KMS-11 (cell line): ENCODE data around the gene PLPP3.
A peak's percentile ranks its signal among the peaks of the same experiment; 100 is the strongest.

Experiments used
- H2AFZ ChIP-seq: fragments of 200-600 bp; sonication (generic); 2 replicates; pipeline ENCODE4 v1.6.1; 2016; ENCODE audit warnings: antibody characterized with exemption, mixed run types, low read depth
- H3K27ac ChIP-seq: fragments of 200-600 bp; sonication (generic); 2 replicates; pipeline ENCODE4 v1.6.1; 2016; ENCODE audit warnings: mild to moderate bottlenecking, mixed run types
- H3K27me3 ChIP-seq: fragments of 200-600 bp; sonication (generic); 2 replicates; pipeline ENCODE4 v1.6.1; 2017; ENCODE audit warnings: mild to moderate bottlenecking, low read depth, mixed run types, moderate library complexity; ENCODE audit not compliant: insufficient read depth
- H3K36me3 ChIP-seq: fragments of 200-600 bp; sonication (generic); 2 replicates; pipeline ENCODE4 v1.6.1; 2017; ENCODE audit warnings: mild to moderate bottlenecking, mixed run types; ENCODE audit not compliant: insufficient read depth
- H3K4me1 ChIP-seq: fragments of 200-600 bp; sonication (generic); 2 replicates; pipeline ENCODE4 v1.6.1; 2016; ENCODE audit warnings: mild to moderate bottlenecking, low read depth, mixed run types; ENCODE audit not compliant: poor library complexity, severe bottlenecking
- H3K4me2 ChIP-seq: fragments of 200-600 bp; sonication (generic); 2 replicates; pipeline ENCODE4 v1.7.0; 2016; ENCODE audit warnings: mild to moderate bottlenecking, mixed run types
- H3K4me3 ChIP-seq: fragments of 200-600 bp; sonication (generic); IDR thresholded peaks from 2 replicates; pipeline ENCODE4 v1.6.1; 2017; ENCODE audit warnings: low read depth, low read length, mixed read lengths; ENCODE audit not compliant: insufficient read depth
- H3K79me2 ChIP-seq: fragments of 200-600 bp; sonication (generic); 2 replicates; pipeline ENCODE4 v1.6.1; 2016; ENCODE audit warnings: low read depth, mixed run types; ENCODE audit not compliant: insufficient read depth
- H3K9ac ChIP-seq: fragments of 200-600 bp; sonication (generic); 2 replicates; pipeline ENCODE4 v1.6.1; 2016; ENCODE audit warnings: mild to moderate bottlenecking, mixed run types
- H4K20me1 ChIP-seq: fragments of 200-600 bp; sonication (generic); 2 replicates; pipeline ENCODE4 v1.6.1; 2016; ENCODE audit warnings: mild to moderate bottlenecking, mixed run types; ENCODE audit not compliant: insufficient read depth
- TF ChIP-seq, protein P1 (sequence below): fragments of 200-600 bp; sonication (generic); conservative IDR thresholded peaks from 2 replicates; pipeline ENCODE4 v1.6.1; 2017; ENCODE audit warnings: low read depth, mild to moderate bottlenecking, antibody characterized with exemption, low read length, moderate library complexity, mixed read lengths

Gene PLPP3

DNA sequence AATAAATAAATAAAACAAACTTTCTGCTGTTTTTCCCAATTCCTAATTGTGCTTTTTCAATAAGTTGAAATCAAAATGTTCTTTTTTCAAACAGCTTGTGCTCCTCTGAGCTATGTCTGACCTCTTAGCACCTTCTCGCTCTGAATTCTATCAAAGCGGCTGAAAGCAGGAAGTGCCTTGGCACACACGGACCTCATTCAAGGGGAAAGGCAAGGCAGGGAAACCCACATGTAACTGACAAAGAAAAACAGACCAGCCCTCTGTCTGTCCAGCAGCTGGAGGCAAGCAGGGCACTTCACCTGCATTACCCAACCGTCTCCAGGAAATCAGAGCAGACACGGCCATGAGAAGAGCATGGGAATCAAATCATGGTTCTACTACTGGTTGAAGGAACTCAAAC lies 56.7 kb downstream of the PLPP3 start:
- Histone ChIP-seq H3K9ac (no peak overlapping the region), H3K36me3 (no peaks in the 10 kb centered on the region), H3K4me2 (no peak overlapping the region), H3K4me1 (peaks cover 21% of the 10 kb centered on the region), H3K79me2 (no peaks in the 10 kb centered on the region), H4K20me1 (no peaks in the 10 kb centered on the region), H2AFZ (no peak overlapping the region), H3K27ac (no peak overlapping the region), H3K27me3 (no peaks in the 10 kb centered on the region), H3K4me3 (no peak overlapping the region)
- TF ChIP-seq, protein P1, sequence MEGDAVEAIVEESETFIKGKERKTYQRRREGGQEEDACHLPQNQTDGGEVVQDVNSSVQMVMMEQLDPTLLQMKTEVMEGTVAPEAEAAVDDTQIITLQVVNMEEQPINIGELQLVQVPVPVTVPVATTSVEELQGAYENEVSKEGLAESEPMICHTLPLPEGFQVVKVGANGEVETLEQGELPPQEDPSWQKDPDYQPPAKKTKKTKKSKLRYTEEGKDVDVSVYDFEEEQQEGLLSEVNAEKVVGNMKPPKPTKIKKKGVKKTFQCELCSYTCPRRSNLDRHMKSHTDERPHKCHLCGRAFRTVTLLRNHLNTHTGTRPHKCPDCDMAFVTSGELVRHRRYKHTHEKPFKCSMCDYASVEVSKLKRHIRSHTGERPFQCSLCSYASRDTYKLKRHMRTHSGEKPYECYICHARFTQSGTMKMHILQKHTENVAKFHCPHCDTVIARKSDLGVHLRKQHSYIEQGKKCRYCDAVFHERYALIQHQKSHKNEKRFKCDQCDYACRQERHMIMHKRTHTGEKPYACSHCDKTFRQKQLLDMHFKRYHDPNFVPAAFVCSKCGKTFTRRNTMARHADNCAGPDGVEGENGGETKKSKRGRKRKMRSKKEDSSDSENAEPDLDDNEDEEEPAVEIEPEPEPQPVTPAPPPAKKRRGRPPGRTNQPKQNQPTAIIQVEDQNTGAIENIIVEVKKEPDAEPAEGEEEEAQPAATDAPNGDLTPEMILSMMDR: no peak

DNA sequence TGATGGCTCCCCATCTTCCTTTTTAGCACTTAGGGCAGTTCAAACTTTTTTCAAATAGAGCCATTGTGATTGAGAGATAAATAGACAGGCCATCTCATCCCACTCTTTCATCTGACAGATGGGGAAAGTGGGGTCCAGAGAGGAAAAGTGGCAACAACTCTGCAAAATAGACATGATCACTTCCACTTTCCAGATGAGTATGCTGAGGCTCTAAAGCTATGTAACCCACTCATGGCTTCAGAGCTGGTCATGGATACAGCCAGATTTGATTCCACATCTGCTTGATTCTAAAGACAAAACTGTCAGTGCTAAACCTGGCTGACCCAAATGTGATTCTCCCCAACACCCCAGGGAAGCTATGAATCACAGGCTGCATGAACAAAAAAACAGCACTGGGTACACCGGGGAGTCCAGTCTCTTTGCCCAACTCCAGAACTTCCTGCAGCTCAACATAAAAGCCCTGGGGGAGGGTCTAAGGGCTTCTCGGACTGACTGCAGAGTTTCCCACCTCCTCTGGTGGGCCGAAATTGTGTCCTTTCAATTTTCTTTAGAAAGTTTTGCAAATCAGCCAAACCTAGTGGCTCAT lies 59.3 kb downstream of the PLPP3 start:
- Histone ChIP-seq H3K27ac (no peak overlapping the region), H3K36me3 (no peaks in the 10 kb centered on the region), H3K4me3 (no peak overlapping the region), H3K4me2 (no peak overlapping the region), H4K20me1 (no peaks in the 10 kb centered on the region), H3K27me3 (no peaks in the 10 kb centered on the region), H2AFZ (no peak overlapping the region), H3K4me1 (peaks cover 14% of the 10 kb centered on the region), H3K79me2 (no peaks in the 10 kb centered on the region), H3K9ac (no peak overlapping the region)
- TF ChIP-seq, protein P1: no peak

DNA sequence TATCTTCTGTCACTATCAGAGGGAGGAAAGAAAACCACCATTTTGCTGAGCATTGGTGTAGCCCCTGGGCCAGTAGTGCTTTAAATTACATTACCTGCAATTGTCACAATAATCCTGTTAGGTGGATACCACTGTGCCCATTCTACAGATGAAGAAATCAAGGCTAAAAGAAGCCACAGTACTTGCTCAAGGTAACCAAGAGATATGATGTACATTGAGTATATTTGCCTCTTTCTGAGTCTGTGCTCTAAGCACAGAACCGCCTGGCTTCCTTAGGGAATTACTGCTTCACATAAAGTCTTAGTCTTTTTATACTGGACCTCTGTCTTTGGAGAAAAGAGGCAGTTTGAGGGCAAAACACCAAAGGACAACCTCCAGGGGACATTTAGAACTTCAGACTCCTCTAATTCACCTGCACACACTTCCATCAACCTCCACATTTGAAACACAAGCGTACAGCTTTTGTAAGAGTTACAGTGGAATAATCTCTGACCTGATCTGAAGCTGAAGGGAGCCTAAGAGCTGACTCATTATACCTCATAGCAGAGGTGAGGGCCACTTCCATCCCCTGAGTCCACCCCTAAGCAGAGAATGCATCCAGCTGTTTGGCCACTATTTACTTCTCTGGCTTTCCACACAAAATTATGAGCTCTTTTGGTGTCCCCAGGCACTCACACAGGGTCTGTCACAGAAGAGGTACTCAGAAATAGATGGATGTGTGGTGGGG lies 61.8 kb downstream of the PLPP3 start:
- H3K27ac ChIP-seq: no peak overlapping the region
- H3K4me1 ChIP-seq: peaks cover 14% of the 10 kb centered on the region
- H4K20me1 ChIP-seq: no peaks in the 10 kb centered on the region
- H3K79me2 ChIP-seq: no peaks in the 10 kb centered on the region
- H2AFZ ChIP-seq: no peak overlapping the region
- H3K9ac ChIP-seq: no peak overlapping the region
- no peaks in the 10 kb centered on the region for H3K36me3 ChIP-seq
- no peak overlapping the region for H3K4me2 ChIP-seq
- TF ChIP-seq, protein P1: no peak
- no peak overlapping the region for H3K4me3 ChIP-seq
- H3K27me3 ChIP-seq: no peaks in the 10 kb centered on the region

DNA sequence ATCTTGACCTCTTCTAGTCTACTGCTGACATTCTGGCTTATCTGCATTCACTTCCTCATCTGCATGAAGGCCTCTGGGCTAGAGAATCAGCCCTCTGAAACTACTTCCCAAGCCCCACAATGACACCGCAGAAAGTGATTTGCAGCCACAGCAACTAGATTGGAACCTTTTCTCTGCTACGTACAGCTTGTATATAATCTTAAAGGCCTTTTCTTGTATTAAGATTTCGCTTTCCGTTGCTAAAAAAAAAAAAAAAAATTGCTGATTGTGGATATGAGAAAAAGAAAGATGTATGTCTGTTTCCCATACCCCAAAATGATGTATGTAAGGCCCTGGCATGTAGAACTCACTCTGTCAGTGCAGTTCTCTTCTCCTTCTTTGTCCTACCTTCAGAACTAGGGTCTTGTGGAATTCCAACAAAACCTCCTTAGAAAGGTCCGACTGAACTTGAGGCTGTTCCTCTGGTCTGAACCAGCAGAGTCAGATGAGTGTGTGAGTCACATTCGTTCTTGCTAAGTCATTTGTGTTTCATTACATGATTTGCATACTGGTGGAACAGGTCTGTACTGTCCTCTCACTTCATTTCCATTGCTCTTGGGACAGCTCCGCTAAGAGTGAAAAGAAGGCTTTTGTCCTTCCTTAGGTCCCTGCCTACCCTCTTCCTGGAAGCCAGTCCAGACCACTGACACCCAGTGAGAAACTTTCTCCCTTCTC lies 62.7 kb downstream of the PLPP3 start:
- Histone ChIP-seq H3K4me1 (peaks cover 14% of the 10 kb centered on the region), H3K36me3 (no peaks in the 10 kb centered on the region), H3K27me3 (no peaks in the 10 kb centered on the region), H3K4me3 (no peak overlapping the region), H3K27ac (no peak overlapping the region), H4K20me1 (no peaks in the 10 kb centered on the region), H3K9ac (no peak overlapping the region), H3K4me2 (0 out of 2 replicates have a peak overlapping the region, but pooled peaks have one; percentile 29), H2AFZ (no peak overlapping the region), H3K79me2 (no peaks in the 10 kb centered on the region)
- TF ChIP-seq, protein P1: no peak
